ENCODE measurements around the gene LRRC41. TPM values are rescaled to one million over a fixed set of nuclear protein-coding genes. Genes with fewer than 3 reads are reported as not detected.
"Not testable (repeated sequence)": the region's sequence is repeated elsewhere in the genome, so short reads cannot be mapped to it uniquely, and the experiment has no call there.

Gene LRRC41
- total RNA-seq, 2 experiments from 2014 or later: 31.4 to 34.6 TPM

DNA sequence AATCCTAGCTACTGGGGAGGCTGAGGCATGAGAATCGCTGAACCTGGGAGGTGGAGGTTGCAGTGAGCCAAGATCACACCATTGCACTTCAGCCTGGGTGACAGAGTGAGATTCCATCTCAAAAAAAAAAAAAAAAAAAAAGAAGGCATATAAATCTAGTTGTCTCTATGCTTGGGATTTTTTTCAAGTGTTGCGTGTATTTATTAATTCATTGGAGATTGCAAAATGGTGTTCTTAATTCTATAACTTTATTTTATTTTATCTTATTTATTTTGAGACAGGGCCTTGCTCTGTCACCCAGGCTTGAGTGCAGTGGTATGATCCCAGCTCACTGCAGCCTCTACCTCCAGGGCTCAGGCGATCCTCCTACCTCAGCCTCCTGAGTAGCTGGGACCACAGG, 72.2 kb downstream of the LRRC41 start:
- H3K27me3 Mint-ChIP-seq; DNase-seq; POLR2A ChIA-PET; H3K36me3 Mint-ChIP-seq; H3K4me1 Mint-ChIP-seq (ENCODE audit: low read depth); H3K9me3 Mint-ChIP-seq; H3K27ac Mint-ChIP-seq; intact Hi-C loops (cut with micrococcal nuclease); H3K4me3 Mint-ChIP-seq: not testable (repeated sequence)
- CTCF ChIA-PET: interaction anchor here (0.6 to 4.8 kb wide), 2 partner anchors 8 to 310 kb away, joined by 3 to 40 read pairs; no protein-coding TSS in a partner anchor

Other genes starting within 250 kb of the LRRC41 start
- under 1 TPM; 0.65 to 0.83 TPM for gene PIK3R3, start 171.0 kb downstream of the LRRC41 start, total RNA-seq
- under 1 TPM; 0.53 to 0.83 TPM for gene TSPAN1, start 128.5 kb downstream of the LRRC41 start, total RNA-seq
- not detected for gene P3R3URF, start 127.1 kb downstream of the LRRC41 start, total RNA-seq
- gene POMGNT1, start 105.2 kb downstream of the LRRC41 start, total RNA-seq: 10 to 100 TPM; 43.6 to 44.1 TPM
- gene LURAP1, start 100.3 kb downstream of the LRRC41 start, total RNA-seq: under 1 TPM; 0.21 to 0.27 TPM
- gene RAD54L, start 55.9 kb downstream of the LRRC41 start, total RNA-seq: 10 to 100 TPM; 64.9 to 65.0 TPM
- 100 to 1,000 TPM; 351 to 353 TPM for gene UQCRH, start 82 bp upstream of the LRRC41 start, total RNA-seq
- 10 to 100 TPM; 29.1 to 29.9 TPM for gene NSUN4, start 37.2 kb upstream of the LRRC41 start, total RNA-seq
- 1 to 10 TPM; 4.4 to 5.3 TPM for gene FAAH, start 90.7 kb upstream of the LRRC41 start, total RNA-seq
- under 1 TPM; 0.10 to 0.12 TPM for gene DMBX1, start 186.2 kb upstream of the LRRC41 start, total RNA-seq
- gene KNCN, start 248.0 kb upstream of the LRRC41 start, total RNA-seq: not detected

All from activated CD4-positive, alpha-beta memory T cell treated with anti-CD3 and anti-CD28 coated beads for 36 hours (primary cell).